ENCODE data around the gene ALK.

DNA sequence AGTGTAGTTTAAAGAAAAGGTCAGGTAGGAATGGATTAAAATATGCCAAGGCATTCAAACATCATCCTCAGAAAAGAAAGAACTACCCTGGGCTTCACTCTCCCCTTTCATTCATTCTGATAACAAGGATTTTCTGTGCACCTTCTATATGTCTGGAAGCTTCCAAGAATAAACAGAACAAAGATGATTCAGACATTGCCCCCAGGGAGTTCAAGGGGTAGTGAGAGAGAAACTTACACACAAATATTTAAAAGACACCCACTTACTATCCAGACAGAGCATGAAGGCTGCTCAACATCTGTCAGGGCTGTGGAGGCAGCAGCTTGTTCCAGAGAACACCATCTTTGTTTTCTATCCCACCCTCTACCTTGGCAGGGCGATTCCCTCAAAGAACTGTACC, 140.5 kb downstream of the ALK start:
- TF ChIP-seq, protein P1, sequence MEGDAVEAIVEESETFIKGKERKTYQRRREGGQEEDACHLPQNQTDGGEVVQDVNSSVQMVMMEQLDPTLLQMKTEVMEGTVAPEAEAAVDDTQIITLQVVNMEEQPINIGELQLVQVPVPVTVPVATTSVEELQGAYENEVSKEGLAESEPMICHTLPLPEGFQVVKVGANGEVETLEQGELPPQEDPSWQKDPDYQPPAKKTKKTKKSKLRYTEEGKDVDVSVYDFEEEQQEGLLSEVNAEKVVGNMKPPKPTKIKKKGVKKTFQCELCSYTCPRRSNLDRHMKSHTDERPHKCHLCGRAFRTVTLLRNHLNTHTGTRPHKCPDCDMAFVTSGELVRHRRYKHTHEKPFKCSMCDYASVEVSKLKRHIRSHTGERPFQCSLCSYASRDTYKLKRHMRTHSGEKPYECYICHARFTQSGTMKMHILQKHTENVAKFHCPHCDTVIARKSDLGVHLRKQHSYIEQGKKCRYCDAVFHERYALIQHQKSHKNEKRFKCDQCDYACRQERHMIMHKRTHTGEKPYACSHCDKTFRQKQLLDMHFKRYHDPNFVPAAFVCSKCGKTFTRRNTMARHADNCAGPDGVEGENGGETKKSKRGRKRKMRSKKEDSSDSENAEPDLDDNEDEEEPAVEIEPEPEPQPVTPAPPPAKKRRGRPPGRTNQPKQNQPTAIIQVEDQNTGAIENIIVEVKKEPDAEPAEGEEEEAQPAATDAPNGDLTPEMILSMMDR (IDR thresholded peaks at IDR 0.05): no peak
- TF ChIP-seq POLR2A (IDR thresholded peaks at IDR 0.05): no peak
